WTC11 (cell line): ENCODE measurements around the gene RNU1-3. TPM values are rescaled to one million over a fixed set of nuclear protein-coding genes. Genes with fewer than 3 reads are reported as not detected.
"Not testable (repeated sequence)": the region's sequence is repeated elsewhere in the genome, so short reads cannot be mapped to it uniquely, and the experiment has no call there.

Experiments used
- ATAC-seq: fragments of 200-7000 bp; cut with Tn5 transposase; 2 replicates; pipeline ENCODE4 v1.10.0; 2021; ENCODE audit warnings: mild to moderate bottlenecking, moderate library complexity
- CTCF ChIA-PET: fragments of 300-600 bp; sonication (Branson Sonifier 250); formaldehyde crosslinking; loops from one replicate; lab custom pipeline; 2021; ENCODE audit warnings: antibody characterized with exemption; lab: Charles Lee
- POLR2A ChIA-PET: fragments of 350-600 bp; sonication (Branson Sonifier 250); formaldehyde crosslinking; loops from one replicate; lab custom pipeline; 2021; ENCODE audit warnings: antibody characterized with exemption; lab: Charles Lee
- DNase-seq: peaks from one replicate; pipeline ENCODE4 v3.0.0; 2021; ENCODE audit warnings: low spot score
- H3K27ac Mint-ChIP-seq: 2 replicates; pipeline ENCODE4 v1.8.0; 2021; ENCODE audit warnings: mixed read lengths
- H3K27me3 Mint-ChIP-seq: 2 replicates; pipeline ENCODE4 v1.8.0; 2021; ENCODE audit warnings: low read depth, mild to moderate bottlenecking, moderate library complexity, mixed read lengths
- H3K36me3 Mint-ChIP-seq: 2 replicates; pipeline ENCODE4 v1.8.0; 2021; ENCODE audit warnings: mixed read lengths
- H3K4me1 Mint-ChIP-seq: 2 replicates; pipeline ENCODE4 v1.8.0; 2022; ENCODE audit warnings: mixed read lengths
- H3K4me3 Mint-ChIP-seq: 2 replicates; pipeline ENCODE4 v1.8.0; 2021; ENCODE audit warnings: mild to moderate bottlenecking, moderate library complexity, mixed read lengths
- H3K9me3 Mint-ChIP-seq: 2 replicates; pipeline ENCODE4 v1.8.0; 2021; ENCODE audit warnings: mixed read lengths
- CREB1 ChIP-seq: sonication (generic); formaldehyde crosslinking; IDR thresholded peaks from 2 replicates; pipeline ENCODE4 v1.8.0; 2023; ENCODE audit warnings: mild to moderate bottlenecking, missing genetic modification reagents
- ELF4 ChIP-seq: sonication (generic); formaldehyde crosslinking; IDR thresholded peaks from 2 replicates; pipeline ENCODE4 v1.8.1; 2022; ENCODE audit warnings: low read depth, mild to moderate bottlenecking, moderate library complexity, missing genetic modification reagents
- GABPB1 ChIP-seq: sonication (generic); formaldehyde crosslinking; IDR thresholded peaks from 2 replicates; pipeline ENCODE4 v1.8.1; 2023; ENCODE audit warnings: mild to moderate bottlenecking, missing genetic modification reagents
- GTF2I ChIP-seq: fragments of 250-450 bp; sonication (Bioruptor Pico); conservative IDR thresholded peaks from 2 replicates; pipeline ENCODE4 v1.4.0; 2021; ENCODE audit warnings: mild to moderate bottlenecking
- TEAD1 ChIP-seq: sonication (generic); formaldehyde crosslinking; IDR thresholded peaks from 2 replicates; pipeline ENCODE4 v1.8.0; 2022; ENCODE audit warnings: mild to moderate bottlenecking, missing genetic modification reagents
- total RNA-seq: library from RNA; stranded (reverse); gene quantifications from 3 replicates; pipeline ENCODE4 v1.2.3, GENCODE V29; 2021
- TF ChIP-seq, protein P1 (sequence below): sonication (generic); formaldehyde crosslinking; IDR thresholded peaks from 2 replicates; pipeline ENCODE4 v1.8.1; 2023; ENCODE audit warnings: mild to moderate bottlenecking, missing genetic modification reagents
- TF ChIP-seq, protein P2 (sequence below): sonication (generic); formaldehyde crosslinking; IDR thresholded peaks from 2 replicates; pipeline ENCODE4 v1.8.0; 2022; ENCODE audit warnings: missing genetic modification reagents
- TF ChIP-seq, protein P3 (sequence below): sonication (generic); formaldehyde crosslinking; IDR thresholded peaks from 2 replicates; pipeline ENCODE4 v1.8.1; 2022; ENCODE audit warnings: mild to moderate bottlenecking, moderate library complexity, missing genetic modification reagents
- TF ChIP-seq, protein P4 (sequence below): fragments of 250-450 bp; sonication (Bioruptor Pico); conservative IDR thresholded peaks from 2 replicates; pipeline ENCODE4 v1.9.0; 2021; ENCODE audit warnings: mild to moderate bottlenecking

RNU1-3 gene
- total RNA-seq, 1 experiment from 2014 or later = 1,197 TPM

DNA sequence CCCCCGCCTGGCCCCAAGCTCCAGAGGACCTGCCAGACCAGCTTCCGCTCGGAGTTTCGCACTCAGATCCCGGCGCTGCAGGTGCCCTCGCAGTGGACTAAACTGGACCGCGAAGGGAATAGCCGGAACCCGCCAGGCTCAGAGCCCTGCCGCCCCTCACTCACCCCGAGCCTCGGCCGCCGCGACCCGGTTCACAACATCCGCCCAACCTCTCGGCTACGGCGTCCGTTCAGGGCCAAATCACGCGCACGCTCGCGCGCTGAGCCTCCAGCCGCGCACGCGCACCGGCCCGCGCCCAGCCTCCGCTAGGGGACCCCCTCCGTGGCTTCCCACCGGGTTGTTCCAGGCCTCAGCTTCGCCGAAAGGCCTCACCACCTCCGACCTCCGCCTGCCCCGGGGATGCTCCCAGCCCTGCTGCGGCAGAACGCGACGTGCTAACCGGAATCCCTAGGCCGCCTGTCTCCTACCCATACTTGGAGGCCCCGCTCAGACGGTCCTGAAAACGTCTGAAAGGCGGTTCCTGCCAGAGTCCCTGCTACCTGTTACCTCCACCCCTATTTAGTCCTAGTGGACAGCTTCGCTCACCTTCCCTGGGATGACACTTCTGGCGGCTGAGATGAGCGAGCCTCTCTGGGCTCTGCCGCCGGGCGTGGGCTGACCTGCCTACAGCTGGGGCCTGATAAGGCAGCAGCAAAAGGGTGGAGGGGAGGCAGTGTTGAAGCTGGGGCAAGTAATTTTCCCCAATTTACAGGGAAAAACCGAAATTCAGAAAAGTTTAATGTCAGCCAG is 22.1 kb downstream of the RNU1-3 start (continued):
- TF ChIP-seq, protein P1, sequence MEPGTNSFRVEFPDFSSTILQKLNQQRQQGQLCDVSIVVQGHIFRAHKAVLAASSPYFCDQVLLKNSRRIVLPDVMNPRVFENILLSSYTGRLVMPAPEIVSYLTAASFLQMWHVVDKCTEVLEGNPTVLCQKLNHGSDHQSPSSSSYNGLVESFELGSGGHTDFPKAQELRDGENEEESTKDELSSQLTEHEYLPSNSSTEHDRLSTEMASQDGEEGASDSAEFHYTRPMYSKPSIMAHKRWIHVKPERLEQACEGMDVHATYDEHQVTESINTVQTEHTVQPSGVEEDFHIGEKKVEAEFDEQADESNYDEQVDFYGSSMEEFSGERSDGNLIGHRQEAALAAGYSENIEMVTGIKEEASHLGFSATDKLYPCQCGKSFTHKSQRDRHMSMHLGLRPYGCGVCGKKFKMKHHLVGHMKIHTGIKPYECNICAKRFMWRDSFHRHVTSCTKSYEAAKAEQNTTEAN (CRISPR knock-in tag) = peak; percentile 85; the same call in 1 of the 2 replicates
- TF ChIP-seq, protein P2, sequence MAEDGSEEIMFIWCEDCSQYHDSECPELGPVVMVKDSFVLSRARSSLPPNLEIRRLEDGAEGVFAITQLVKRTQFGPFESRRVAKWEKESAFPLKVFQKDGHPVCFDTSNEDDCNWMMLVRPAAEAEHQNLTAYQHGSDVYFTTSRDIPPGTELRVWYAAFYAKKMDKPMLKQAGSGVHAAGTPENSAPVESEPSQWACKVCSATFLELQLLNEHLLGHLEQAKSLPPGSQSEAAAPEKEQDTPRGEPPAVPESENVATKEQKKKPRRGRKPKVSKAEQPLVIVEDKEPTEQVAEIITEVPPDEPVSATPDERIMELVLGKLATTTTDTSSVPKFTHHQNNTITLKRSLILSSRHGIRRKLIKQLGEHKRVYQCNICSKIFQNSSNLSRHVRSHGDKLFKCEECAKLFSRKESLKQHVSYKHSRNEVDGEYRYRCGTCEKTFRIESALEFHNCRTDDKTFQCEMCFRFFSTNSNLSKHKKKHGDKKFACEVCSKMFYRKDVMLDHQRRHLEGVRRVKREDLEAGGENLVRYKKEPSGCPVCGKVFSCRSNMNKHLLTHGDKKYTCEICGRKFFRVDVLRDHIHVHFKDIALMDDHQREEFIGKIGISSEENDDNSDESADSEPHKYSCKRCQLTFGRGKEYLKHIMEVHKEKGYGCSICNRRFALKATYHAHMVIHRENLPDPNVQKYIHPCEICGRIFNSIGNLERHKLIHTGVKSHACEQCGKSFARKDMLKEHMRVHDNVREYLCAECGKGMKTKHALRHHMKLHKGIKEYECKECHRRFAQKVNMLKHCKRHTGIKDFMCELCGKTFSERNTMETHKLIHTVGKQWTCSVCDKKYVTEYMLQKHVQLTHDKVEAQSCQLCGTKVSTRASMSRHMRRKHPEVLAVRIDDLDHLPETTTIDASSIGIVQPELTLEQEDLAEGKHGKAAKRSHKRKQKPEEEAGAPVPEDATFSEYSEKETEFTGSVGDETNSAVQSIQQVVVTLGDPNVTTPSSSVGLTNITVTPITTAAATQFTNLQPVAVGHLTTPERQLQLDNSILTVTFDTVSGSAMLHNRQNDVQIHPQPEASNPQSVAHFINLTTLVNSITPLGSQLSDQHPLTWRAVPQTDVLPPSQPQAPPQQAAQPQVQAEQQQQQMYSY = peak; percentile 48
- peak; percentile 96 for TF ChIP-seq TEAD1
- TF ChIP-seq CREB1 = peak; percentile 77; the same call in 1 of the 2 replicates
- TF ChIP-seq ELF4 (CRISPR knock-in tag) = 0 out of 2 replicates have a peak, but pooled peaks have one; percentile 37
- TF ChIP-seq, protein P3, sequence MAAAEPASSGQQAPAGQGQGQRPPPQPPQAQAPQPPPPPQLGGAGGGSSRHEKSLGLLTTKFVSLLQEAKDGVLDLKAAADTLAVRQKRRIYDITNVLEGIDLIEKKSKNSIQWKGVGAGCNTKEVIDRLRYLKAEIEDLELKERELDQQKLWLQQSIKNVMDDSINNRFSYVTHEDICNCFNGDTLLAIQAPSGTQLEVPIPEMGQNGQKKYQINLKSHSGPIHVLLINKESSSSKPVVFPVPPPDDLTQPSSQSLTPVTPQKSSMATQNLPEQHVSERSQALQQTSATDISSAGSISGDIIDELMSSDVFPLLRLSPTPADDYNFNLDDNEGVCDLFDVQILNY (CRISPR knock-in tag) = peak; percentile 94
- TF ChIP-seq GABPB1 (CRISPR knock-in tag) = peak; percentile 82

DNA sequence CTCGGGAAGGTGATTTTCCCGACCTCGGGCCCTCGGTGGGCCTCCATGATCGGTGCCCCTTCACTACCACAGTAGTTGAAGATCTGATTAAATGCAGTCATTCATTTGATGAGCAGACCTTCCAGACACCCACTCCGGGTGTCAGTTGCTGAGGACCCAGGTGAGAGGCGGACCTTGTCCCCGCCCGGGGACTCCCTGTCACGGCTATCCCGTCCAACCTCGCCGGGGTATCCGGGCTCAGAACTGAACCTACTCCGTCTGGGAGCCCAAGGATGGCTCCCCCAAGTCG is 22.6 kb downstream of the RNU1-3 start:
- H3K4me3 Mint-ChIP-seq = no peak overlapping the region
- H3K27ac Mint-ChIP-seq = no peak overlapping the region
- H3K27me3 Mint-ChIP-seq = peaks cover 10% of the 10 kb centered on the region
- POLR2A ChIA-PET = interaction anchor here (0.8 kb wide), 1 partner anchor 67 kb away, joined by 3 read pairs; no protein-coding TSS in a partner anchor
- no peaks in the 10 kb centered on the region for H3K9me3 Mint-ChIP-seq
- TF ChIP-seq, protein P4, sequence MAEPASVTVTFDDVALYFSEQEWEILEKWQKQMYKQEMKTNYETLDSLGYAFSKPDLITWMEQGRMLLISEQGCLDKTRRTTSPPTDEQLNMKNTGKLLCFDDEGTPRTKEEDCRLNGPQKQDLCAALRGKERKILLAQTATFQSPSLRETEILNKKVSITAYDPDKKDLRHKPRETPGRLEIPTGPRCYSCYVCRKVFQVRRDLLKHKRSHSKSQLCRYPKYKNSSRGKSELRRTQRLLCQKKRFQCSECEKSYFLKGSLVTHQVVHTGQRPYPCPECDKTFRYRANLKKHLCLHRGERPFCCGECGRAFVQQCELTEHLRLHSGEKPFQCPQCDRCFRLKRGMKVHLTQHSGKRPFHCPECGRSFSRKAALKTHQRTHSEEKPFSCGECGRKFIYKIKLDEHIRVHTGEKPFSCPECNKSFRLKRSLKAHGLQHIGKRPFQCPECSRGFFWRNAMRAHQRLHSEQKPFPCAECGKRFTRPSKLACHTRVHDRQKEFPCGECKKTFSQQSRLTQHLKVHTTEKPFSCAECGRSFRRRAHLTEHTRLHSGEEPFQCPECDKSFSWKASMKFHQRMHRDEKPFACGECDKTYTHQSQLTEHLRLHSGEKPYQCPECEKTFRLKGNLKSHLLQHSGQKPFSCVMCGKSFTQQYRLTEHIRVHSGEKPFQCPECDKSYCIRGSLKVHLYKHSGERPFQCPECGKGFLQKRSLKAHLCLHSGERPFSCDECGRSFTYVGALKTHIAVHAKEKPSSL (CRISPR knock-in tag) = no peak
- 0 out of 2 replicates have a peak, but pooled peaks have one; percentile 8 for TF ChIP-seq GTF2I (CRISPR knock-in tag)
- TF ChIP-seq, all 79 proteins: peak for 1
- H3K36me3 Mint-ChIP-seq = no peaks in the 10 kb centered on the region
- ATAC-seq = peak; percentile 5
- no peak for DNase-seq
- no peaks in the 10 kb centered on the region for H3K4me1 Mint-ChIP-seq
- CTCF ChIA-PET = interaction anchor here (0.8 to 2.3 kb wide), 5 partner anchors 23 to 65 kb away, joined by 3 to 14 read pairs (median 5); no protein-coding TSS in a partner anchor

DNA sequence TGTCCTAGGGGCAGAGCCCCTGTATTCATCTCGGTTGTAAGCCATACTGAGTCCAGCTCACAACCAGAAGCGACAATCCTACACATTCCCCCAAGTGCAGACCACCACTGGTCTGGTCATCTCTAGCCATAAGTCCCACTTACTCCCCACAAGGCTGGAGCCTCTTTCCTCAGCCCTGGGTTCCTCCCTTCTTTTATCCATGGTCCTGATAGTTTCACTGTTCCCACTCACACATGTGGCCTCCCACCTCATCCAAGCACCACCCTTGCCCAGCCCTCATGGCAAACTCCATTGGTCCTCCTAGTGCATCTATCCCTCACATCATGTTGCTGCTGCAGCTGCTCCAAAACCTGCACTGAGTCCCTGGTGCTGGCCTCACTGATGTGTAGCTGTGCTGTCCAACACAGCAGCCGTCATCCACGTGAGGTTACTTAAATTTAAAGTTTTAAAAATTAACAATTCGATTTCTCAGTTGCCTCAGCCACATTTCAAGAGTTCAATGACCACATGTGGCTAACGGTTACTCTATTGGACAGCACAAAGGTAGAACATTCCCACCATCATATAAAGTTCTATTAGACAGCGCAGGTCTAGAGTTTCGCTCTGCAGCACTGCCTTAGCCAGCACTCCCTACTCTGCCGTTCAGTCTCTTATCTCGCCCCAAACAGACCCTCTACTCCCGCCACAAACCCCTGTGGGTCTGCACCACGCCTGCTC is 23.1 kb downstream of the RNU1-3 start:
- H3K27ac Mint-ChIP-seq, ATAC-seq, H3K9me3 Mint-ChIP-seq, H3K27me3 Mint-ChIP-seq, H3K4me3 Mint-ChIP-seq, H3K4me1 Mint-ChIP-seq, H3K36me3 Mint-ChIP-seq: not testable (repeated sequence)
- ChIA-PET POLR2A (interaction anchor here (0.8 kb wide), 1 partner anchor 67 kb away, joined by 3 read pairs; no protein-coding TSS in a partner anchor), CTCF (interaction anchor here (0.8 to 2.3 kb wide), 6 partner anchors 23 to 66 kb away, joined by 3 to 14 read pairs (median 4); no protein-coding TSS in a partner anchor)
- peak; percentile 26 for DNase-seq
